Hepatocyte (in vitro differentiated cells): ENCODE data around the gene FAM20C. TPM values are rescaled to one million over a fixed set of nuclear protein-coding genes. Genes with fewer than 3 reads are reported as not detected.

ENCODE experiments used
- DNase-seq: peaks from one replicate; pipeline ENCODE4 v3.0.0-alpha.2; 2016; ENCODE audit warnings: low spot score
- H2AFZ ChIP-seq: fragments of 200-600 bp; sonication (generic); 2 replicates; pipeline ENCODE4 v1.6.0; 2016; ENCODE audit warnings: antibody characterized with exemption, mild to moderate bottlenecking
- H3K27ac ChIP-seq: fragments of 200-600 bp; sonication (generic); 2 replicates; pipeline ENCODE4 v1.5.1; 2016; ENCODE audit warnings: mild to moderate bottlenecking
- H3K27me3 ChIP-seq: fragments of 200-600 bp; sonication (generic); 2 replicates; pipeline ENCODE4 v1.6.1; 2016
- H3K36me3 ChIP-seq: fragments of 200-600 bp; sonication (generic); replicated peaks from 2 replicates; pipeline ENCODE4 v1.5.1; 2016; ENCODE audit warnings: low read depth; ENCODE audit not compliant: insufficient read depth
- H3K4me1 ChIP-seq: fragments of 200-600 bp; sonication (generic); 2 replicates; pipeline ENCODE4 v1.5.1; 2016; ENCODE audit warnings: mild to moderate bottlenecking, moderate library complexity; ENCODE audit not compliant: insufficient read depth
- H3K4me2 ChIP-seq: fragments of 200-600 bp; sonication (generic); 2 replicates; pipeline ENCODE4 v1.6.0; 2016
- H3K4me3 ChIP-seq: fragments of 200-600 bp; sonication (generic); 2 replicates; pipeline ENCODE4 v1.5.1; 2016; ENCODE audit warnings: mild to moderate bottlenecking
- H3K79me2 ChIP-seq: fragments of 200-600 bp; sonication (generic); 2 replicates; pipeline ENCODE4 v1.6.0; 2017; ENCODE audit warnings: mild to moderate bottlenecking
- H3K9me2 ChIP-seq: fragments of 200-600 bp; sonication (generic); replicated peaks from 2 replicates; pipeline ENCODE4 v1.6.0; 2017; ENCODE audit warnings: mild to moderate bottlenecking; ENCODE audit not compliant: insufficient read depth
- H3K9me3 ChIP-seq: fragments of 200-600 bp; sonication (generic); 2 replicates; pipeline ENCODE4 v1.5.1; 2016; ENCODE audit warnings: low read depth, mild to moderate bottlenecking
- H4K20me1 ChIP-seq: fragments of 200-600 bp; sonication (generic); 2 replicates; pipeline ENCODE4 v1.6.0; 2016; ENCODE audit warnings: mild to moderate bottlenecking; ENCODE audit not compliant: insufficient read depth, poor library complexity, severe bottlenecking
- EZH2 ChIP-seq: fragments of 200-600 bp; sonication (generic); IDR thresholded peaks from 2 replicates; pipeline ENCODE4 v1.6.1; 2016; ENCODE audit warnings: antibody characterized with exemption, mild to moderate bottlenecking, borderline replicate concordance
- EZH2phosphoT487 ChIP-seq: fragments of 200-600 bp; sonication (generic); IDR thresholded peaks from one replicate; pipeline ENCODE4 v1.6.1; 2018; ENCODE audit warnings: antibody characterized with exemption, mild to moderate bottlenecking, low read depth, moderate library complexity; ENCODE audit not compliant: unreplicated experiment, severe bottlenecking
- WGBS: methylation state at CpG from one replicate; pipeline ENCODE4 v1.1.6; 2016; ENCODE audit warnings: low lambda C conversion rate; ENCODE audit errors: missing lambda C conversion rate; 5-methylcytosine and 5-hydroxymethylcytosine counted together
- polyA plus RNA-seq: library from polyadenylated mRNA; unstranded; fragments of >200 nt; fragmentation: Nextera tagmentation; extraction: Ambion mirVana; gene quantifications from 2 replicates; pipeline ENCODE4 v1.2.1, GENCODE V29; 2016
- total RNA-seq: library from RNA; depleted of rRNA; stranded (reverse); fragments of >200 nt; gene quantifications from 2 replicates; pipeline ENCODE4 v1.2.3, GENCODE V29; 2014
- TF ChIP-seq, protein P1 (sequence below): fragments of 200-600 bp; sonication (generic); IDR thresholded peaks from 2 replicates; pipeline ENCODE4 v1.5.1; 2016; ENCODE audit warnings: antibody characterized with exemption, mild to moderate bottlenecking; ENCODE audit not compliant: poor library complexity

FAM20C gene
- total and polyA plus RNA-seq, 2 experiments from 2014 or later = 24.4 to 42.5 TPM

DNA sequence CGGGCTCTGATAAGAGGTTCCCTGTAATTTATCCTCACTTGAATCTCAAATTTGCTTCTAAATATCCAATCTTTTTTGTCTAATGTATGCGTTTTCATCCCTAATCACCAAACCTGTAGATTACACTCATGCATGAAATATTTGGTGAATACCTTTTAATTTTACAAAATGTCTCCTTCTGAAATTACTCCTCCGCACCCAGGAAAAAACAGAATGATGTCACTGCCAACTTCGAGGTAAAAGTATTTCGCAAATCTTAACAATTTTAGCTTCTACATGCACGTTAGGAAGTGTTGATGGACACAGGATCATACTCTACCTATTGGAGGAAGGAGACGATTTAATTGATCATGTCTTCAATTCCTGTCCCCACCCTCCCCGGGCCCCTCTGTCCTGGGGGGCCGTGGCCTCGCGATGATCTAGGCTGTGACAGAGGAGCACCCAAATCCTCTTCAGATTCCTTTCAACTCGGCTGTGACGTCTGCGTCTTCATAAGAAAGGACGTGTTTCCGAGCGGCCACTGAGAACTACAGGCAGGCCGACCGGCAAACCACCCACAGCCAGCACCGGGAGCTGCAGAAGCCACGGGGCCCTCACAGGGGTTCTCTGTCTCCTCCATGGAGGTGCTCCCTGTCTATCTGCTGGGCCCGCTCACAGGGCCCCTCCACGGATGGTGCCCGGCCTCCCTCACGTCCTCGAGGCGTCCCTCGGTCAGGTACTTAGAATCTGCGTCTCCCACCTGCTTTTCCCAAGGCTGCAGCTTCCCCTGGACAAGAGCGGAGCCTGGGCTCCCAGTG lies 8.7 kb upstream of the FAM20C start:
- Histone ChIP-seq H3K4me3 (no peak overlapping the region), H3K9me2 (no peaks in the 10 kb centered on the region), H4K20me1 (no peaks in the 10 kb centered on the region), H3K4me2 (no peak overlapping the region), H3K27me3 (no peaks in the 10 kb centered on the region), H3K27ac (no peak overlapping the region), H3K9me3 (no peaks in the 10 kb centered on the region), H3K79me2 (no peaks in the 10 kb centered on the region), H3K4me1 (no peaks in the 10 kb centered on the region), H3K36me3 (no peaks in the 10 kb centered on the region), H2AFZ (no peak overlapping the region)
- 89% methylated on average over 30 of the region's 30 CpGs for WGBS
- DNase-seq = no peak
- TF ChIP-seq EZH2 = no peak
- TF ChIP-seq, protein P1, sequence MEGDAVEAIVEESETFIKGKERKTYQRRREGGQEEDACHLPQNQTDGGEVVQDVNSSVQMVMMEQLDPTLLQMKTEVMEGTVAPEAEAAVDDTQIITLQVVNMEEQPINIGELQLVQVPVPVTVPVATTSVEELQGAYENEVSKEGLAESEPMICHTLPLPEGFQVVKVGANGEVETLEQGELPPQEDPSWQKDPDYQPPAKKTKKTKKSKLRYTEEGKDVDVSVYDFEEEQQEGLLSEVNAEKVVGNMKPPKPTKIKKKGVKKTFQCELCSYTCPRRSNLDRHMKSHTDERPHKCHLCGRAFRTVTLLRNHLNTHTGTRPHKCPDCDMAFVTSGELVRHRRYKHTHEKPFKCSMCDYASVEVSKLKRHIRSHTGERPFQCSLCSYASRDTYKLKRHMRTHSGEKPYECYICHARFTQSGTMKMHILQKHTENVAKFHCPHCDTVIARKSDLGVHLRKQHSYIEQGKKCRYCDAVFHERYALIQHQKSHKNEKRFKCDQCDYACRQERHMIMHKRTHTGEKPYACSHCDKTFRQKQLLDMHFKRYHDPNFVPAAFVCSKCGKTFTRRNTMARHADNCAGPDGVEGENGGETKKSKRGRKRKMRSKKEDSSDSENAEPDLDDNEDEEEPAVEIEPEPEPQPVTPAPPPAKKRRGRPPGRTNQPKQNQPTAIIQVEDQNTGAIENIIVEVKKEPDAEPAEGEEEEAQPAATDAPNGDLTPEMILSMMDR = no peak
- no peak for TF ChIP-seq EZH2phosphoT487

DNA sequence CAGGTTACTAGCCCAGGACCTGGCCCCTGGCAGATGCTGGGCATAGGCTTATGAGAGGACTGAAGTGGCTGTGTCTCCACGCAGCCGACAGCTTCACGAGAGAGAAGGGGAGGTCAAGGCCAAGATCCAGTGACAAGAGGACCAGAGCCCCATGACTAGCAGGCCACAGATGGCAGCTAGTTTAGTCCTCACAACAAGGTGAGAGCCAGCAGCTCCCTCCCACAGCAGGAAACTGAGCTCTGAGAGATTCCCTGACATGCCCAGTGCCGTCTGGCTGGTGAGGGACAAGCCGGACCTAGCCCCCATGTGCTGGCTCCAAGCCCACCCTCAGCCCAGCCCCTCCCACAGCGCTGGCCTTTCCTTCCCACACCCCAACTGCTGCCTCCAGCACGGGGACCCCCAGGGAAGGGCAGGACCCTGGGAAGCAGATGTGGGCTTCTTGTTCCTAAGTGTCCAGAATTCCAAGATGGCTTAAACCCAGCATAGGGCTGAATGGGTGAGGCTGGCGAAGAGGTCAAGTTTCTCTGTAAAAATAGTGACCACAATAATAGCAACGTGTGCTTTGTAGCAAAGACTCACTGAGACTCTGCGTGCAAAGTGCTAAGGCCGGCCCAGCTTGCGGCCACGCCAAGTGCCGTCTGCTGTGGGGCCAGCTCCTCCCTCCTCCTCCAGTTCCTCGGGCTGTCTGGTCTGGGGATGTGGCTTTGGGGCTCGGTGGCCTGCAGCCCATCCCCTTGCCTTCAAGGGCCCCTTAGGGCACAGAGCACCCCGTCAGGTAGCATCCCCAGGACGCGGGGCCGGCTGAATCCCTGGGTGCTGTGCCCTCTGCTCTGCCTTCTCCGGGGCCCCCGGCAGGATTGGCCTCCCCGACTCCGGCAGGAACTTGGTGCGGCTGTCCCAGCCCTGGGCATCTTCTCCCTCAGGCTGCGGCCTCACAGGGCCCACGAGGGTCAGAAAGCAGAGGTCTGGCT lies 7.8 kb upstream of the FAM20C start:
- no peak for DNase-seq
- 80% methylated on average over 26 of the region's 27 CpGs for WGBS

DNA sequence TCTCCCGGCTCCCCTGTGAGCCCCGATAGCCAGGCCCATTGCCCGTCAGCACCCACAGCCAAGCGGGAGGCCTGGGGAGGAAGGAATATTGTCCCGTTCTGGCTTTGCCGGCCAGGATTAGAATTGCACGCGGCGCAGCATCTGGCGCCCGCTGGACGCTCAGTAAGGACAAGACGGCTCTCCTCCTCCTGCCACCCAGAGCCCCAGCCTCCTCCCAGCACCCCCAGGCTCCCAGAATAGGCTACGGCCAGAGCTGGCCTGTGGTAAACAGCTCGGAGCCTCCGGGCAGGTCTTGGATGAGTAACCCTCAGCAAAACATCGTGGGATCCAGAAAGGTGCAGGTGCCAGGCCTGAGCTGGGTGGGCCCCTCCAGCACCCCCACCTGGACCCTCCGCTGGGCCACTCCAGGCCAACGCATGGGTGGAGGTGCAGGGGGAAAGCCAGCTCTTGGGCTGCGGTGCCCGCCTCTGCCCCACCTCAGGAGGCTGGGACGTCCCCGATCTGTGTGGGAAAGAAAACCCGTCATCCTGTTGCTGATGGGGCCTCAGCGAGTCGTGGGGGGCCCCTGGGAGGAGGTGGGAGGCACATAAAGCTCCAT lies 5.8 kb upstream of the FAM20C start:
- WGBS = 96% methylated on average over 22 of the region's 26 CpGs

More for the DNA sequence above, 7.8 kb upstream of the FAM20C start:
- Histone ChIP-seq H3K9me2 (no peaks in the 10 kb centered on the region), H3K27ac (no peak overlapping the region), H4K20me1 (no peaks in the 10 kb centered on the region), H3K27me3 (no peaks in the 10 kb centered on the region), H3K4me1 (no peaks in the 10 kb centered on the region), H3K36me3 (no peaks in the 10 kb centered on the region), H3K79me2 (no peaks in the 10 kb centered on the region), H3K4me2 (no peak overlapping the region), H3K9me3 (no peaks in the 10 kb centered on the region), H3K4me3 (no peak overlapping the region), H2AFZ (no peak overlapping the region)
- TF ChIP-seq EZH2phosphoT487 (no peak), EZH2 (no peak)
- TF ChIP-seq, protein P1 = no peak

More for the DNA sequence above, 5.8 kb upstream of the FAM20C start:
- H3K9me3 ChIP-seq = no peaks in the 10 kb centered on the region
- no peak overlapping the region for H2AFZ ChIP-seq
- no peak overlapping the region for H3K27ac ChIP-seq
- H3K4me3 ChIP-seq = no peak overlapping the region
- H3K36me3 ChIP-seq = no peaks in the 10 kb centered on the region
- peaks cover 9% of the 10 kb centered on the region for H3K4me1 ChIP-seq
- H4K20me1 ChIP-seq = no peaks in the 10 kb centered on the region
- no peaks in the 10 kb centered on the region for H3K27me3 ChIP-seq
- DNase-seq = no peak
- no peaks in the 10 kb centered on the region for H3K9me2 ChIP-seq
- no peaks in the 10 kb centered on the region for H3K79me2 ChIP-seq
- H3K4me2 ChIP-seq = no peak overlapping the region
- TF ChIP-seq, protein P1 = no peak
- no peak for TF ChIP-seq EZH2
- no peak for TF ChIP-seq EZH2phosphoT487
